HG03039 (cell line): ENCODE measurements around the gene METTL26.
"Not testable (repeated sequence)": the region's sequence is repeated elsewhere in the genome, so short reads cannot be mapped to it uniquely, and the experiment has no call there.

Experiments
- ATAC-seq: cut with Tn5 transposase; IDR thresholded peaks from one replicate; pipeline ENCODE4 v1.9.1; 2021; ENCODE audit warnings: mild to moderate bottlenecking, moderate library complexity; ENCODE audit not compliant: unreplicated experiment

Gene METTL26

DNA sequence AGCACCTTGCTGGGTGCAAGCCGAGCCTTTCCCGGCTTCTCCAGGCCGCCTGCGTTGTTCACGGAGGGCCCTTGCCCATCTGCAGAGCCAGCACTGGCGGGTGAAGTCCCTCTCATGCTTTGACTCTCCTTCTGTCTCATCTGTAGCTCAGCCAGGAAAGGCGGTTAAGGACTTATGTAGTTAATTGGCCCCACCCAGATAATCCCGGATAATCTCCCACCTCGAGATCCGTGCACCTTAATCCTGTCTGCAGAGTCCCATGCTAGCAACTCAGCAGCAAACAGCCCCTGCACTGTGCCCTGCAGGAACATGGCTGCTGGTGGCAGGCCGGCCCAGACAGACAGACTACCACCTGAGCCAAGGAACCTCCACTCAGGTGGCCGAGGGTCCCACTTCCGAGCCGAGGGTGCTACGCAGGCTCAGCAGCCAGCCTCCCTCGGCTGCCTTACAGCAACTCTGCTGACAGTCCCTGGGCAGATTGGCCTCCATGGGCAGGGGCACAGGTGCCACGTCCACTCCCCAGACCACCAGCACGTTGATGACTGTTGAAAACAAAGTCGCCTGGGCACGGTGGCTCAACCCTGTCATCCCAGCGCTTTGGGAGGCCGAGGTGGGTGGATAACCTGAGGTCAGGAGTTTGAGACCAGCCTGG, 29.3 kb downstream of the METTL26 start:
- no peak for ATAC-seq

DNA sequence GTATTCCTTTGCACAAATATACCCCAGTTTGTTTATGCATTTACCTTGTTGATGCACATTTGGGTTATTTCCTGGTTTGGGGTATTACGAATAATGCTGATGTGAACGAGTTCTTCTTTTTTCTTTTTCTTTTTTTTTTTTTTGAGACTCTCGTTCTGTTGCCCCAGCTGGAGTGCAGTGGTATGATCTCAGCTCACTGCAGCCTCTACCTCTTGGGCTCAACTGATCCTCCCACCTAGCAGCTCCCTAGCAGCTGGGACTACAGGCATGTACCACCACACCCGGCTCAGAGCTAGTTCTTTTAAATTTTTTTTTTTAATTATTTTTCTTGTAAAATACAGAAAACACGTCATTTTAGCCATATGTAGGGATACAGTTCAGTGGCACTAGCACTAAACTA, 32.2 kb downstream of the METTL26 start:
- ATAC-seq = no peak

DNA sequence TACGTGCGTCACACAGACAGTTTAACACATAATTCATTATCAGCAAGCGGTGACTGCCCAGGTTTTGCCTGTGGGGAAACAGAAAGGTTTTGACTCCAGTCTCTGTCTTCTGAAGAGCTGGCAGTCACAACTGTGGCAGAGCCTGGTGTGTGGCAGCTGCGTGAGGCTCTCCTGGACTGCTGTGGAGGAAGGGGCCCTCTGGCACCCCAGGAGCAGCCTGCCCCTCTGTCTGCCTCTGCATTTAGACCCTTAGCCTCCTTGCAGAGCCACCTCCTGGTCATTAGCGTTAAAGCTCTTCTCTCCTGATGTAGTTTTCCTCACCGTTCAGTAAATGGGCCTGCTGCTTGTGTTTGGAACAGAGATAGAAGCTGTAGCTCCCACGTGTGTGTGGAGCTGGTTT, 35.3 kb downstream of the METTL26 start:
- ATAC-seq = no peak

DNA sequence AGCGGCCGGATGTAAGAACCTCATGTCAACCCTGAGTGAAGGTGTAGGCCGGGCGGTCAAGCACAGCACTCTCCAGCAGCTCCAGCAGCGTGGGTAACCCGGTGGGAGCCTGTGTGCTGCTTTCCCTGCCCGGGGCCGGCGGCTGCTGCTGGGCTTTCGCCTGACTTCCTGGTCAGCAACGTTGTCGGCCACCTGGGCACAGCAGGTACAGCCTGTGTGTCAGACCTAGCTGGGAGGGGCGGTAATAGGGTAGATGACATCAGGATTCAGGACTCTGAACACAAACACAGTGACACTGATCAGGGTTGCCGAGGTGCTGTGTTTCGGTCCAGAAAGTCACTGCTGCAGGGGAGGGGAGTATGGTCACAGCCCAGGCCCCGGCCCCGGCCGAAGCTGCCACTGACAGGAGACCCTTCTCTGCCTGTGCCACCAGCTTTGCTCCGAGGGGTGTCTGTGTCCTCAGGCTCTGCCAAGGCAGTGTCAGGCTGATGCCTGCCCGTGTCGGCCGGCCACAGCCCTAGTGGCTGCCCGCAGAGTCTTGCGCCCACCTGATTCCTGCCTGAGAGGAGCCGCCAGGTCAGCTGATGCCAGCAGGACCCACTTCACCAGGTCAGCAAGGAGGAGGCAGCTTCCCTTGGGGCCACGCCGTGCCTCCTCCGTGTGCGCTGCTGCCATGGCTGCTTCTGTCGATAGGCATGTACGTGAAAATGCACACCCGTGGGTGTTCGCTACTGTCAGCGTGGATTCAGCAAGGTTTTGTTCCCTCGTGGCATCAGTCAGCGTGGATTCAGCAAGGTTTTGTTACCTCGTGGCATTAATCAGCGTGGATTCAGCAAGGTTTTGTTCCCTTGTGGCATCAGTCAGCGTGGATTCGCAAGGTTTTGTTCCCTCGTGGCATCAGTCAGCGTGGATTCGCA, 37.0 kb downstream of the METTL26 start:
- no peak for ATAC-seq

DNA sequence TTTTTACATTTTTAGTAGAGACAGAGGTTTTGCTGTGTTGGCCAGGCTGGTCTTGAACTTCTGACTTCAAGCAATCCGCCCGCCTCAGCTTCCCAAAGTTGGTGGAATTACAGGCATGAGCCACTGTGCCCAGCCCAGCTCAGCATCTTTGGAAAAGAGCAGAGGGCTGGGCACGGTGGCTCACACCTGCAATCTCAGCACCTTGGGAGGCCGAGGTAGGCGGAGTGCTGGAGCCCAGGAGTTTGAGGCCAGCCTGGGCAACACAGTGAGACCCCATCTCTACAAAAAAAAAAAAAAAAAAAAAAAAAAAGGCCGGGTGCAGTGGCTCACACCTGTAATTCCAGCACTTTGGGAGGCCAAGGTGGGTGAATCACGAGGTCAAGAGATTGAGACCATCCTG, 38.5 kb downstream of the METTL26 start:
- ATAC-seq = not testable (repeated sequence)

DNA sequence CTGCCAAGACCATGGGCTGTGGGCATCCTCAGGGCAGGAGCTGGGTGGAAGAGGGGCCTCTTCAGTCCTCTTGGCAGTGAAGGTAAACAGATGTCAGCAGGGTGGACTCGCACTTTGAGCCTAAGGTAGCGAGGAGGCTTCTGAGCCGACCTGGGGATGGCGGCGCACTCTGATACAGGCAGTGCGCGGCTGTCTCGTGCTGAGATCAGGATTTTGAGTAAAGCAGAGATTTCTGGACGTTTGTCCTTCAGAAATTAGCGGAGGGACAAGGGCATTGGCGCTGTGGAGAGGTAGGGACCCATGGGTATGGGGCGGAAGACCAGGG, 39.4 kb downstream of the METTL26 start:
- no peak for ATAC-seq

DNA sequence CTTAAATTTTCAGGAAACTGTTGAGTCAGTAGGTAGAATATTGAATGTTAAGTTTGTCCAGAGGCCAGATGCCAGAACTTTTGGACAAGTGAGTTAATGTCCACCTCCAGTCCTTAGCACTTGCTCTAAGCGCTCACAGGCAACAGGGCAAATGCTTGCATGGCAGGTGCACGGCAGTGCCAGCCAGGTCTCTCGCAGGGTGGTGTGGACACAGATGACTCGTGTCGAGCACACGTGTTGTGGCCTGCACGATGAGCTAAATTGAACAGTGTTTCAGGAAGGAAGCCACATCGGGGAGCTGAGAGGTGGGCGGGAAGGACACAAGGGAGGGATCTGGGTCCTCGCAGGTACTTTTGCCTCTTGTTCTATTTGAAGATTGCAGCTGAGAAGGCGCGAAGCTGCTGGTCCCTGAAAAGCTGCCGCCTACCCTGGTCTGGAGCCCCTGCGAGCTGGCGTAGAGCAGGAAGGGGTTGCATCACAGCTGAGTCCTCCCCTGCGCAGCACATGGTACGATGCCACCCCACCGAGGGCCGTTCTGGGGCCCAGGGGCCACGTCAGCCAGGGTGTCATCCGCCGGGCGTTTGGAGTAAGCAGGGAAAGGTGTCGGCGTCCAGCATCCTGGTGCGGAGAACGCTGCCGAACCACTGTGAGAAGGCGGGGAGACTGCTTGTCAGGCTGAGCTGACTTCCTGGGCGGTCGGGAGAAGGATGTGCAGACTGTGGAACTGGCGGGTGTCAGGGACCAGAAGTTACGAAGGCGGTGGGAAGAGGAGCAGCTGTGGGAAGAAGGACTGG, 40.0 kb downstream of the METTL26 start:
- no peak for ATAC-seq

DNA sequence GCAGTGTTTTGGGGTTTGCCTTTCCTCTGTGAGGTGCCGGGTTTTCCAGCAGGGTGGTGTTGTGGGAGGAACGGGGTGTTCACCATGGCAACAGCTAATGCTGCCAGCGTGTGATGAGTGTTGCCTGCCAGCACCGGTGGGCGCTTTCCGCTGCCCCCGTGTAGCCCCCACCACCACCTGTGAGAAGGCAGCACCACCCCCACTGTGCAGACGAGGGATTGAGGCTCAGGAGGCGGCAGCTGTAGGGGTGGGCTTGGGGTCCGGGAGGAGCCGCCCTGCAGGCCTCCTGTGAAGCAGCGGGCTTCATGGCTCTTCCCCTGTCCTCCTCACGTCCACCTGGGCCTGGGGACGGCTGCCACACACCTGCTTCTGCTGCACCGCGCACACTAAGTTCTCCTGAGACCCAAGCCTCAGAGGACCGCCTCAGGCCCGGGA, 41.0 kb downstream of the METTL26 start:
- no peak for ATAC-seq

DNA sequence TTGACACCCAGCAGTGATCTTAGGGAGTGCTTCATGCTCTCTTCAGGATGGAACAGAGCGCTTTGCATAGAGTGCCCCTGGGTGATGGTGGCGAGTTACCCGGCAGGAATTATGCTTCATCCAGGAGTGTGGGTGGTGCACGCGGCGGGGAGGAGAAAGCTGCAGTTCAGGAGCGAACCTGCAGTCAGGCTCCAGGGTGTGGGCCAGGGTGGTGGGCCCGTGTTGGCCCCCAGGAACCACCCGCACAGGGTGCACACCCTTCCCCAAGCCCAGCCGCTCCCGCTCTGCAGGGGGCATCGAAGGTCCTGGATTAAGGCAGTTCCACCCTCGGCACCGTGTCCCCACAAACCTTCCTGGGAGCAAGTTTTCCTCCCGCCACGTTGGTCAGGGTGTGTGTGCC, 42.3 kb downstream of the METTL26 start:
- ATAC-seq = no peak

DNA sequence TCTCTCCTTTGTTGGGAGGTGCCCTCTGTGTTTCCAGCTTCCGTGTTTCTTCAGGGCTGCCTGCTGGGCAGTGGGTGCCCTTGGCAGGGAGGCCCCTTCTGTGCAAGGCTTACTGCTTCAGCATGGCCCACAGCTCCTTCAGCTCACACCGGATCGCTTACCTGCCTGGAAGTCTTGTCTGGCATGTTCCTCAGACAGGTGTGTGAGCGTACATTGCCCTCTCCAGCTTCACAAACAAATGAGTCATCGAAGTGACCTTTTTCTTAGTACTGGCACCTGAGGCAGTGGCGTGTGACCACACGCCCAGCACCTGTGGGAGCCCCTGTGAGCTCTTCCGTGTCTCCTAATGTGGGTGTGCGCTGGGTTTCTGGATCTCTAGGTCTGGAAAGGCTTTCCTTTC, 42.7 kb downstream of the METTL26 start:
- no peak for ATAC-seq

DNA sequence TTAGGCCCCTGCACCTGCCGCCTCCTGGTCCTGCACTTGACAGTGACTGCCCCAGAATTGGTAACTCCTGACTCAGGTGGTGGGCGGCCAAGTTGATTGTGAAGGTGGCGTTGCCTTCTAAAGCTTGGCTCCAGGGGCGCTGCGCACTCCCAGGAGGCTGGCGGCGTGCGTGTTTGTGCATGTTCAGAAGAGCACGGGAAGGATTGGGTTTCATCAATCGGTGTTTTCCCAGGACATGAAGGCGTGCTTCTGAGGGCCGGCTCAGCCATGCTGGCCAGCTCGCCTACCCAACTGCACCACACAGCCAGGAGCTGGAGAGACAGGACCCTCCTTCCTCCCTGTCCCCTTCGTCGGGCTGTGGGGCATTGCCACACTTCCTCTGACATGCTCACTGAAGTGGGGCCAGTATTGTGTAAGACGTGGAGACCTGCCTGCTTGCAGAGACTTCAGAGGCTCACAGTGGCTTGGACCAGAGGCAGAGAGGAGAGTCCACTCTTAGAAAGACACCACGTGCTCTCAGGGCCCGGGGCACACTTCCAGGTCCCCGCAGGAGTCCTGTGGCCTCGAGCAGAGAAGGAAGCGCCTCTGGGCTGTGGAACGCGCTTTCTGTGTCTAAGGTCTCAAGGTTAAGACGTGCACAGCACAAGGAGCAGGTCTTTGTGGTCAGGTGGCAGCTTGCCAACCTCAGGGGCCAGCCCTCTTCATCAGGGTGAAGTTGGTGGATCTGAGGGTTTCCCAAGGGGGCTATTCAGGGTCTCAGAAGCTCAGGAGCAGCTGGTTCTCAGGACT, 43.4 kb downstream of the METTL26 start:
- ATAC-seq = no peak

DNA sequence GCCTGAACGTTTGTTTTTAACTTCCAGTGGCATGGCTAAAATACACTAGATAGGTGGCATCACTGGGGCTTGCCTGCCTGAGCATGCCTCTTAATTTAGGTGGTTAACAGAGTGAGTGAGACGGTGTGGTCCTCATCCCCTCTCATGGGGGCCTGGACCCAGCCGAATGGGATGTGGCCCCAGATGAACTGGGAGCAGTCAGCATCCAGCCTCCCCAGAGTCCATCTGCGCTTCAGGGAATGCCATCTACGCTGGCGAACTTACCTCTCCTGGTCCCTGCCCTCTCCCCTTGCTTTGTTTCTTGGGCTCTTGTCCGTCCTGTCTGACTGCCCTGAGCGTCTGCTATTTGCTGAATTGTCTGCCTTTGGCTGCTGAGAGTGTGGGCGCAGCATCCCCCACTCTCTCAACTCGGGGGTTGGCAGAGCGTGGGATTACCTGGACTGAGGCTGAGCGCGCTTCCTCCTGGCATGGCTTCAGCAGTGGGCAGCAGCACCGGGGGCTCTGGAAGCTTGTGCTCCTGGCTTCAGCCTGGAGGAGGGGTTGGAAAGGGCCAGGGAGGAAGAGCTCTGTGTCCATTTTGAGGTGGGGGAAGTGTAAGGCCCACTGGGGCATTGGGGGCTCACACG, 44.1 kb downstream of the METTL26 start:
- no peak for ATAC-seq

DNA sequence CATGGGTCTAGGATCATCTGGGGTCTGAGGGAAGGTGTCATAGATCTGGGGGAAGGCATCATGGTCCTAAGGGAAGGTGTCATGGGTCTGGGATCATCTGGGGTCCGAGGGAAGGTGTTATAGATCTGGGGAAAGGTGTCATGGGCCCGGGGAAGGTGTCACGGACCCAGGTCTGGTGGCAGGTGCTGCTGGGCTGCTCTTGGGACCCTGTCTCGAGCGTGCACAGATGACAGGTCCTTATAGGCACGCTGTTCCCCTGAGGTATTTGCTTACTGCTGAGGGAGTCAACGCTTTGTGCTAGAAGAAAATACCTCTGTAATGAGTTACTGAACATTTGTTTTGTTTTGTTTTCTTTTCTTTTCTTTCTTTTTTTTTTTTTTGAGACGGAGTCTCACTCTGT, 44.9 kb downstream of the METTL26 start:
- no peak for ATAC-seq

DNA sequence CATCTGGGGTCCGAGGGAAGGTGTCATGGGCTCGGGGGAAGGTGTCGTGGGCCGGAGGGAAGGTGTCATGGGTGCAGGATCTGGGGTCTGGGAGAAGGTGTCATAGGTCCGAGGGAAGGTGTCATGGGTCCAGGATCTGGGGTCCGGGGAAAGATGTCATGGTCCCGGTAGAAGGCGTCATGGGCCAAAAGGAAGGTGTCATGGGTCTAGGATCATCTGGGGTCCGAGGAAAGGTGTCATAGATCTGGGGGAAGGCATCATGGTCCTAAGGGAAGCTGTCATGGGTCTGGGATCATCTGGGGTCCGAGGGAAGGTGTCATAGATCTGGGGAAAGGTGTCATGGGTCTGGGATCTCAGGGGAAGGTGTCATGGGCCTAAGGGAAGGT, 45.3 kb downstream of the METTL26 start:
- ATAC-seq = no peak

DNA sequence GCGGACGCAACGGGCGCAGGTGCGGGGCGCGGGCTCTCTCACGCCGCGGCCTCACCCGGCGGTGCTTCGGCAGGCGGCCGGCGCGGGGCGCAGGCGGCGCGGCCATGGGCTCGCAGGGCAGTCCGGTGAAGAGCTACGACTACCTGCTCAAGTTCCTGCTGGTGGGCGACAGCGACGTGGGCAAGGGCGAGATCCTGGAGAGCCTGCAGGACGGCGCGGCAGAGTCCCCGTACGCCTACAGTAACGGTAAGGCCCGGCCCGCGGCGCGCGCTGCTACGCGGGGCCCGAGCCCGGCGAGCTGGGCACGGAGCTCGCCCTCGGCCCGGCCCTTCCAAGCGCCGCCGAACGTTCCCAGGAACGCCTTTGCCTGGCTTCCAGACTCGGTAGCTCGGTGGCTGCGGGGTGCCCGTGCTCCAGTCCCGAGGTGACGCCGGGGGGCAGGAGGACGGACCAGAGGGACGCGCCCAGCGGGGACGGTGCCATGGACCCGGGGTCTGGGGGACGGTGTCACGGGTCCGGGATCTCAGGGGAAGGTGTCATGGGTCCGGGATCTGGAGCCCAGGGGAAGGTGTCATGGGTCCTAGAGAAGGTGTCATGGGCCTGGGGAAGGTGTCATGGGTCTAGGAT, 45.8 kb downstream of the METTL26 start:
- ATAC-seq = no peak

DNA sequence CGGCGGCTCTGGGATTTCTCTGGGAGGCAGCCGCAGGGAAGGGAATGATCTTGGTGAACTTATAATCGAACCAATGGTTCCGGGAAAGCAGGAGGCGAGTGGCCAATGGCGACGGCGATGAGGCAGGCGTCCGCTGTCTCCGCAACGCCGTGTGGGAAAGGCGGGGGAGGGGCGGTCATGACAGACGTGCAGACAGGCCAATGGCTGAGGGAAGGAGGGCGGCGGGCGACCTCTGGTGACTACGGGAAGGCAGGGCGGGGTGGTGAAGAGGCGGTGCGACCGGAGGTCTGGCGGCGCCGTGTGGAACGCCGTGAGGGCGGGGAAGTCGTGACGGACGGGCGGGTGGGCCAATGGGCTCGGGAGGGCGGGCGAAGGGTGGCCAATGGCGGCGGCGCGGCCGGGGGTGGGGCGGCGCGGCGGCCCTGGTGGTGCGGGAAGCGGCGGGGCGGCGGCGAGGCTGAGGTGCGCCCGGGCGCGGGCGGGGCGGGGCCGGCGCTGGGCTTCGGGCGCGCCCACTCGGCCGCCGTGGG, 46.4 kb downstream of the METTL26 start, which contains the start of gene RAB40C:
Gene RAB40C, plus strand, starts transcription at position 409 of the 530 bp plus-strand sequence. CDS start 226 bp downstream, outside the sequence.
- peak; percentile 68 for ATAC-seq

DNA sequence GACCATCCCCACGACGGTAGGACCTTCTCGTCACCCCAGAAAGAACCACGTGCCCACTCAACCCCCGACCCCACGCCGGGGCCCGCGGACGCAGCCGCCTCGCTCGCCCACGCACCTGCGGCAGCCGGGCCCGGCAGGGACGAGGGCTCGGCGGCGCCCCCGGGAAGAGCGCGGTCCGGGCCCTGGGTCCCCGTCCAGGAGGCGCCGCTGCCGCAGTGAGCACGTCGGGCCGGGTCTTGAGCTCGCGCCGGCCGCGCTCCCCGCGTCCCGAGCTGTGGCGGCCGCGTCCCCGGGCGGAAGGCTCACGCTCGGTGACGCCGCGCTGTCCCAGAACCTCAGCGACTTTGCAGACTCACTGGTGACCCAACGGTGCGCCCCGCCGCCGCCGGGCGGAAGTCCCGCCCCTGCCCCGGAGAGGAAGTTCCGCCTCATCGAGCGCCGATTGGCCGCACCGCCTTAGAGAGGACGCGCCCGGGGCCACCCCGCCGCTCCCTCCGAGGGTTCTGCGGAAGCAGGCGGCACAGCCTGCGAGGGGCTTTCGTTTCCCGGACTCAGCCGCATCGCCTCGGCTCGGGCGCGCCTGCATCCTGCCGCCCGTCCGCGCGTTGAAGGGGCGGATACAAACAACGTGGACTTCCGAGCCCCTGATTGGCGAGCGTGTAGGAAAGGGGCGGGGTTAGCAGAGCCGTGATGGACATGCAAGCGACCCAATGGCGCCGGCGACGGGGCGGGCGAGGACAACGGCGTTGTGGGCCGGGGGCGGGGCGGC, 47.0 kb downstream of the METTL26 start:
- peak; percentile 68 for ATAC-seq

DNA sequence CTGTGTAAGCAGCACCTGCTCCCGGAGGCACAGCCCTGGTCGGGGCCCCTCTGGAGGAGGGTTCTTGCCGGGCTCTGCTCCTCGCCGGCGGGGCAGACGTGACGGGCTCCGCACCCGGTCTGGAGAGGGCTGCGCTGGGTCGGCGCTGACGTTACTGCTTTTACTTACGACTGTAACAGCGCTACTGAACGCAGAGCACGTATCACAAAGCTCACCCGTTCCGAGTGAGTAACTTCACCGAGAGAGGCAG, 47.5 kb downstream of the METTL26 start:
- ATAC-seq = peak; percentile 2
